ENCODE results near the gene GRXCR1. TPM values are rescaled to one million over a fixed set of nuclear protein-coding genes. Genes with fewer than 3 reads are reported as not detected.

GRXCR1 gene
- total RNA-seq, 1 donor from 2014 or later: not detected

GRCh38 chr4:42923431-42923830 is 30.9 kb downstream of the GRXCR1 start:
- DNase-seq (ENCODE audit: low read depth, low spot score): no peak
- no peak for TF ChIP-seq CTCF (conservative IDR thresholded peaks at IDR 0.05)
- H3K36me3 Mint-ChIP-seq (ENCODE audit: low read depth): no peaks in the 10 kb centered on the region
- H3K4me3 Mint-ChIP-seq: no peak overlapping the region
- H3K9me3 Mint-ChIP-seq: no peaks in the 10 kb centered on the region
- H3K4me1 Mint-ChIP-seq: no peaks in the 10 kb centered on the region
- no peak overlapping the region for H3K27ac Mint-ChIP-seq (ENCODE audit: unreplicated experiment)
- peaks cover 7% of the 10 kb centered on the region for H3K27me3 Mint-ChIP-seq (ENCODE audit: low read depth)

GRCh38 chr4:42925921-42926320 is 33.4 kb downstream of the GRXCR1 start:
- no peaks in the 10 kb centered on the region for H3K9me3 Mint-ChIP-seq
- peaks cover 5% of the 10 kb centered on the region for H3K27me3 Mint-ChIP-seq (ENCODE audit: low read depth)
- H3K4me3 Mint-ChIP-seq: no peak overlapping the region
- no peaks in the 10 kb centered on the region for H3K36me3 Mint-ChIP-seq (ENCODE audit: low read depth)
- no peaks in the 10 kb centered on the region for H3K4me1 Mint-ChIP-seq
- no peak for TF ChIP-seq CTCF (conservative IDR thresholded peaks at IDR 0.05)
- DNase-seq (ENCODE audit: low read depth, low spot score): no peak
- no peak overlapping the region for H3K27ac Mint-ChIP-seq (ENCODE audit: unreplicated experiment)

GRCh38 chr4:42927946-42928345 is 35.4 kb downstream of the GRXCR1 start:
- no peaks in the 10 kb centered on the region for H3K4me1 Mint-ChIP-seq

GRCh38 chr4:42928582-42928981 is 36.1 kb downstream of the GRXCR1 start:
- Mint-ChIP-seq H3K36me3 (ENCODE audit: low read depth) (no peaks in the 10 kb centered on the region), H3K27ac (ENCODE audit: unreplicated experiment) (no peak overlapping the region), H3K27me3 (ENCODE audit: low read depth) (peaks cover 7% of the 10 kb centered on the region), H3K9me3 (no peaks in the 10 kb centered on the region), H3K4me1 (no peaks in the 10 kb centered on the region), H3K4me3 (no peak overlapping the region)
- DNase-seq (ENCODE audit: low read depth, low spot score): no peak
- TF ChIP-seq CTCF (conservative IDR thresholded peaks at IDR 0.05): no peak

More at GRCh38 chr4:42927946-42928345, 35.4 kb downstream of the GRXCR1 start:
- TF ChIP-seq CTCF (conservative IDR thresholded peaks at IDR 0.05): no peak
- H3K27me3 Mint-ChIP-seq (ENCODE audit: low read depth): peaks cover 5% of the 10 kb centered on the region
- H3K27ac Mint-ChIP-seq (ENCODE audit: unreplicated experiment): no peak overlapping the region
- H3K9me3 Mint-ChIP-seq: no peaks in the 10 kb centered on the region
- H3K36me3 Mint-ChIP-seq (ENCODE audit: low read depth): no peaks in the 10 kb centered on the region
- DNase-seq (ENCODE audit: low read depth, low spot score): no peak
- H3K4me3 Mint-ChIP-seq: no peak overlapping the region

- Mint-ChIP-seq H3K4me1 (no peaks in the 10 kb centered on the region), H3K4me3 (no peak overlapping the region)
Observed at GRCh38 chr4:42942216-42942615, 49.7 kb downstream of the GRXCR1 start.

More at GRCh38 chr4:42942216-42942615, 49.7 kb downstream of the GRXCR1 start:
- no peak for TF ChIP-seq CTCF (conservative IDR thresholded peaks at IDR 0.05)
- Mint-ChIP-seq H3K27ac (ENCODE audit: unreplicated experiment) (no peak overlapping the region), H3K9me3 (peaks cover 4% of the 10 kb centered on the region), H3K36me3 (ENCODE audit: low read depth) (no peaks in the 10 kb centered on the region), H3K27me3 (ENCODE audit: low read depth) (peaks cover 24% of the 10 kb centered on the region)
- no peak for DNase-seq (ENCODE audit: low read depth, low spot score)
